Neural progenitor cell (in vitro differentiated cells): ENCODE measurements around the gene MAPK1. TPM values are rescaled to one million over a fixed set of nuclear protein-coding genes. Genes with fewer than 3 reads are reported as not detected.
"Not testable (repeated sequence)": the region's sequence is repeated elsewhere in the genome, so short reads cannot be mapped to it uniquely, and the experiment has no call there.

Experiments
- DNase-seq: peaks from one replicate; pipeline ENCODE4 v3.0.0-alpha.2; 2016; ENCODE audit warnings: low spot score
- H2AFZ ChIP-seq: fragments of 200-600 bp; sonication (generic); replicated peaks from 2 replicates; pipeline ENCODE4 v1.6.1; 2016; ENCODE audit warnings: antibody characterized with exemption
- H3F3A ChIP-seq: fragments of 200-600 bp; sonication (generic); 2 replicates; pipeline ENCODE4 v1.6.1; 2016; ENCODE audit warnings: antibody characterized with exemption, low read depth
- H3K27ac ChIP-seq: fragments of 200-600 bp; sonication (generic); 2 replicates; pipeline ENCODE4 v1.5.1; 2016; ENCODE audit warnings: mild to moderate bottlenecking
- H3K27me3 ChIP-seq: fragments of 200-600 bp; sonication (generic); 2 replicates; pipeline ENCODE4 v1.6.1; 2016; ENCODE audit warnings: mild to moderate bottlenecking, moderate library complexity
- H3K36me3 ChIP-seq: fragments of 200-600 bp; sonication (generic); 2 replicates; pipeline ENCODE4 v1.5.1; 2016
- H3K4me1 ChIP-seq: fragments of 200-600 bp; sonication (generic); 2 replicates; pipeline ENCODE4 v1.6.1; 2016; ENCODE audit warnings: mixed run types
- H3K4me2 ChIP-seq: fragments of 200-600 bp; sonication (generic); 2 replicates; pipeline ENCODE4 v1.6.1; 2016
- H3K4me3 ChIP-seq: fragments of 200-600 bp; sonication (generic); 2 replicates; pipeline ENCODE4 v1.5.1; 2016
- H3K79me2 ChIP-seq: fragments of 200-600 bp; sonication (generic); 2 replicates; pipeline ENCODE4 v1.6.1; 2016; ENCODE audit warnings: low read depth
- H3K9ac ChIP-seq: fragments of 200-600 bp; sonication (generic); 2 replicates; pipeline ENCODE4 v1.6.1; 2016
- H3K9me3 ChIP-seq: fragments of 200-600 bp; sonication (generic); 2 replicates; pipeline ENCODE4 v1.5.1; 2016; ENCODE audit warnings: low read depth
- H4K20me1 ChIP-seq: fragments of 200-600 bp; sonication (generic); 2 replicates; pipeline ENCODE4 v1.6.1; 2016; ENCODE audit warnings: low read depth
- H3K27ac Mint-ChIP-seq: 3 replicates; pipeline ENCODE4 v1.8.0; 2021; ENCODE audit warnings: mixed read lengths
- H3K27me3 Mint-ChIP-seq: 2 replicates; pipeline ENCODE4 v1.8.0; 2022; ENCODE audit warnings: low read depth, mild to moderate bottlenecking, inconsistent platforms, moderate library complexity, mixed read lengths; ENCODE audit not compliant: insufficient read depth
- H3K36me3 Mint-ChIP-seq: 3 replicates; pipeline ENCODE4 v1.8.0; 2021; ENCODE audit warnings: mixed read lengths
- H3K4me1 Mint-ChIP-seq: 3 replicates; pipeline ENCODE4 v1.8.0; 2021; ENCODE audit warnings: mixed read lengths
- H3K4me3 Mint-ChIP-seq: 3 replicates; pipeline ENCODE4 v1.8.0; 2021; ENCODE audit warnings: mild to moderate bottlenecking, moderate library complexity, mixed read lengths
- H3K9me3 Mint-ChIP-seq: 3 replicates; pipeline ENCODE4 v1.8.0; 2020; ENCODE audit warnings: mixed read lengths
- CTCF ChIP-seq: fragments of 200-600 bp; sonication (generic); IDR thresholded peaks from 2 replicates; pipeline ENCODE4 v1.5.1; 2017; ENCODE audit warnings: antibody characterized with exemption, mild to moderate bottlenecking
- EZH2 ChIP-seq: fragments of 200-600 bp; sonication (generic); IDR thresholded peaks from 2 replicates; pipeline ENCODE4 v1.6.1; 2017; ENCODE audit warnings: antibody characterized with exemption, mild to moderate bottlenecking, moderate library complexity
- EZH2phosphoT487 ChIP-seq: fragments of 200-600 bp; sonication (generic); IDR thresholded peaks from 2 replicates; pipeline ENCODE4 v1.6.1; 2017; ENCODE audit warnings: antibody characterized with exemption
- total RNA-seq: library from RNA; depleted of rRNA; stranded (reverse); fragments of >200 nt; gene quantifications from 2 replicates; pipeline ENCODE4 v1.2.3, GENCODE V29; 2015; ENCODE audit warnings: low replicate concordance

Gene MAPK1
- total RNA-seq, 1 donor from 2014 or later, result 61.4 TPM

DNA sequence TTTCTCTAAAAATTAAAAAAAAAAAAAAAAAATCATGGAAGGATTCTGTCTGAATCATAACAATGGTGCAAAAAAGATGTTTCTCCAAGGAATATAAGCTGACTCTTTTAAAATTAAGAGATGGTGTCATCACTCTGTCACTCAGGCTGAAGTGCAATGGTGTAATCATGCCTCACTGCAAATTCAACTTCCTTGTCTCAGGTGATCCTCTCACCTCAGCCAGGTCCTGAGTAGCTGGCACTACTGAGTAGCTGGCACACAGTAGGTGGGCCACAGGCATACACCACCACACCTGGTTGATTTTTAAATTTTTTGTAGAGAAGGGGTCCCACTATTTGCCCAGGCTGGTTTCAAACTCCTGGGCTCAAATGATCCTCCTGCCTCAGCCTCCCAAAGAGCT lies 77.1 kb downstream of the MAPK1 start:
- H4K20me1 ChIP-seq, result peaks cover 7% of the 10 kb centered on the region
- H3K4me2 ChIP-seq, result no peak overlapping the region
- Mint-ChIP-seq H3K36me3 (peaks cover 16% of the 10 kb centered on the region), H3K27me3 (no peaks in the 10 kb centered on the region), H3K4me3 (no peak overlapping the region), H3K27ac (no peak overlapping the region), H3K9me3 (no peaks in the 10 kb centered on the region), H3K4me1 (no peaks in the 10 kb centered on the region)
- no peaks in the 10 kb centered on the region for H3K79me2 ChIP-seq
- DNase-seq, result no peak
- H3K4me1 ChIP-seq, result no peaks in the 10 kb centered on the region
- no peak overlapping the region for H3K4me3 ChIP-seq
- TF ChIP-seq EZH2, result no peak
- no peak for TF ChIP-seq EZH2phosphoT487
- no peak for TF ChIP-seq CTCF
- no peak overlapping the region for H2AFZ ChIP-seq
- H3K9ac ChIP-seq, result no peak overlapping the region
- no peak overlapping the region for H3K27ac ChIP-seq
- peaks cover 19% of the 10 kb centered on the region for H3K36me3 ChIP-seq
- H3K27me3 ChIP-seq, result no peaks in the 10 kb centered on the region
- H3K9me3 ChIP-seq, result no peaks in the 10 kb centered on the region
- H3F3A ChIP-seq, result no peaks in the 10 kb centered on the region

GRCh38 chr22:21787565-21787964 lies 79.9 kb downstream of the MAPK1 start:
- H3K27me3 Mint-ChIP-seq, H3K27me3 ChIP-seq, H3K4me1 ChIP-seq, H3K4me3 ChIP-seq, H3F3A ChIP-seq, H3K4me1 Mint-ChIP-seq, H3K9me3 Mint-ChIP-seq, H3K27ac Mint-ChIP-seq, H3K79me2 ChIP-seq, H3K4me3 Mint-ChIP-seq, H3K9ac ChIP-seq, H3K4me2 ChIP-seq, DNase-seq, H2AFZ ChIP-seq, H3K9me3 ChIP-seq, H3K27ac ChIP-seq: not testable (repeated sequence)
- H4K20me1 ChIP-seq, result peaks cover 12% of the 10 kb centered on the region
- H3K36me3 ChIP-seq, result peaks cover 19% of the 10 kb centered on the region
- peaks cover 24% of the 10 kb centered on the region for H3K36me3 Mint-ChIP-seq

GRCh38 chr22:21780259-21780658 lies 87.2 kb downstream of the MAPK1 start:
- Histone ChIP-seq H3K4me1 (no peaks in the 10 kb centered on the region), H3K4me2 (no peak overlapping the region), H2AFZ (no peak overlapping the region), H3F3A (peaks cover under 1% of the 10 kb centered on the region), H3K27me3 (no peaks in the 10 kb centered on the region), H3K27ac (no peak overlapping the region), H3K79me2 (no peaks in the 10 kb centered on the region), H4K20me1 (peaks cover 4% of the 10 kb centered on the region), H3K9ac (no peak overlapping the region), H3K9me3 (no peaks in the 10 kb centered on the region), H3K4me3 (no peak overlapping the region), H3K36me3 (no peaks in the 10 kb centered on the region)
- H3K4me1 Mint-ChIP-seq, result peaks cover 3% of the 10 kb centered on the region
- H3K36me3 Mint-ChIP-seq, result peaks cover 17% of the 10 kb centered on the region
- no peak for DNase-seq
- no peak overlapping the region for H3K4me3 Mint-ChIP-seq
- H3K27ac Mint-ChIP-seq, result no peak overlapping the region
- no peak for TF ChIP-seq EZH2phosphoT487
- no peak for TF ChIP-seq CTCF
- no peak for TF ChIP-seq EZH2
- H3K27me3 Mint-ChIP-seq, result peaks cover 2% of the 10 kb centered on the region
- no peaks in the 10 kb centered on the region for H3K9me3 Mint-ChIP-seq

DNA sequence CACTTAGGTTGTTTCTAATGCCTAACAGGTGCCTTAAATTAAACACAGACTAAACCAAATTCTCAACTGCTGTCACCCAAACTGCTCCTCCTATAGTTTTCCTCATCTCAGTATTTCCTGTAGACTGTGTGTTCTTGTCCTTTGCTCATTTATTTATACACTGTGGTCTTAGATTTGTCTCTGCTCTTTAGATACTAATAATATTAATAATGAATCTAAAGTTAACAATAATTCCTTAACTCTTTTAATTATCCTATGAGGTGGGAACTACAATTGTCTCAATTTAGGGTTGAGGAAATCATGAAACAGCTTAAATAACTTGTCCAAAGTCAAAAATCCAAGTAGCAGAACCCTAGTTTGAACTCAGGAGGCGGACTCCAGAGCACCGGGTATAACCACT lies 88.0 kb downstream of the MAPK1 start:
- no peak for DNase-seq
- H3K27me3 ChIP-seq, result no peaks in the 10 kb centered on the region
- H3K9me3 Mint-ChIP-seq, result no peaks in the 10 kb centered on the region
- H3K79me2 ChIP-seq, result no peaks in the 10 kb centered on the region
- H3K36me3 ChIP-seq, result no peaks in the 10 kb centered on the region
- peaks cover 3% of the 10 kb centered on the region for H3K27me3 Mint-ChIP-seq
- H3F3A ChIP-seq, result peaks cover 4% of the 10 kb centered on the region
- no peak overlapping the region for H2AFZ ChIP-seq
- peaks cover 4% of the 10 kb centered on the region for H4K20me1 ChIP-seq
- no peak overlapping the region for H3K4me3 ChIP-seq
- no peak for TF ChIP-seq CTCF
- H3K4me2 ChIP-seq, result no peak overlapping the region
- peaks cover 3% of the 10 kb centered on the region for H3K4me1 Mint-ChIP-seq
- no peak overlapping the region for H3K9ac ChIP-seq
- H3K4me3 Mint-ChIP-seq, result no peak overlapping the region
- H3K27ac ChIP-seq, result no peak overlapping the region
- H3K9me3 ChIP-seq, result no peaks in the 10 kb centered on the region
- no peaks in the 10 kb centered on the region for H3K4me1 ChIP-seq
- H3K36me3 Mint-ChIP-seq, result peaks cover 13% of the 10 kb centered on the region
- no peak overlapping the region for H3K27ac Mint-ChIP-seq
